Stimulated activated CD4-positive, alpha-beta T cell treated with anti-CD3 and anti-CD28 coated beads, Interleukin-4, amount 100 ng/mL, for 1 hour (primary cell): ENCODE data around the gene TMPRSS13.
"Not testable (repeated sequence)": the region's sequence is repeated elsewhere in the genome, so short reads cannot be mapped to it uniquely, and the experiment has no call there.

ENCODE experiments used
- DNase-seq: peaks from one replicate; pipeline ENCODE4 v3.0.0-alpha.2; 2020

Gene TMPRSS13

GRCh38 chr11:117869604-117870003, 59.6 kb downstream of the TMPRSS13 start:
- no peak for DNase-seq

- no peak for DNase-seq
Measured at GRCh38 chr11:117868815-117869561, 60.2 kb downstream of the TMPRSS13 start.

GRCh38 chr11:117868088-117868487, 61.1 kb downstream of the TMPRSS13 start:
- DNase-seq: no peak

- DNase-seq: no peak
Measured at GRCh38 chr11:117866526-117866925, 62.7 kb downstream of the TMPRSS13 start.

DNA sequence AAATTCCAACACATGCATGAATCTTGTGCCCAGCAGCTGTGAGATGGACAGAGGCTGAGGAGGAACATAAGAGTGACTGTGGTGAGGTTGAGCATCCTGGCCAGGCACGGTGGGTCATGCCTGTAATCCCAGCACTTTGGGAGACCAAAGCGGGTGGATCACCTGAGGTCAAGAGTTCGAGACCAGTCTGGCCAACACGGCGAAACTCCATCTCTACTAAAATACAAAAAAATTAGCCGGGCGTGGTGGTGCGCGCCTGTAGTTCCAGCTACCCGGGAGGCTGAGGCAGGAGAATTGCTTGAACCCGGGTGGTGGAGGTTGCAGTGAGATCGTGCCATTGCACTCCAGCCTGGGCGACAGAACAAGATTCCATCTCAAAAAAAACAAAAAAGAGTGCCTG, 63.7 kb downstream of the TMPRSS13 start:
- not testable (repeated sequence) for DNase-seq

DNA sequence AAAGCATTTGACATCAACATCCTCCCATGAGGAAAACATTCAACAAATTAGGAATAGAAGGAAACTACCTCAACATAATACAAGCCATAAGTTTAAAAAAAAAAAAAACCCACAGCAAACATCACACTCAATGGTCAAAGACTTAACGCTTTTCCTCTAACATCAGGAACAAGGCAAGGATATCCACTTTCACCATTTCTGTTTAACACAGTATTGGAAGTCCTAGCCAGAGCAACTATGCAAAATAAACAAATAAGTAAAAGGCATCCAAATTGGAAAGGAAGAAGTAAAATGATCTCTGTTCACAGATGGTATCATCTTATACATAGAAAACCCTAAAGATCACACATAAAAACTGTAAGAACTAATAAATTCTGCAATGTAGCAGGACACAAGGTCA, 65.8 kb downstream of the TMPRSS13 start:
- DNase-seq: no peak

- no peak for DNase-seq
Measured at GRCh38 chr11:117862753-117863152, 66.4 kb downstream of the TMPRSS13 start.

DNA sequence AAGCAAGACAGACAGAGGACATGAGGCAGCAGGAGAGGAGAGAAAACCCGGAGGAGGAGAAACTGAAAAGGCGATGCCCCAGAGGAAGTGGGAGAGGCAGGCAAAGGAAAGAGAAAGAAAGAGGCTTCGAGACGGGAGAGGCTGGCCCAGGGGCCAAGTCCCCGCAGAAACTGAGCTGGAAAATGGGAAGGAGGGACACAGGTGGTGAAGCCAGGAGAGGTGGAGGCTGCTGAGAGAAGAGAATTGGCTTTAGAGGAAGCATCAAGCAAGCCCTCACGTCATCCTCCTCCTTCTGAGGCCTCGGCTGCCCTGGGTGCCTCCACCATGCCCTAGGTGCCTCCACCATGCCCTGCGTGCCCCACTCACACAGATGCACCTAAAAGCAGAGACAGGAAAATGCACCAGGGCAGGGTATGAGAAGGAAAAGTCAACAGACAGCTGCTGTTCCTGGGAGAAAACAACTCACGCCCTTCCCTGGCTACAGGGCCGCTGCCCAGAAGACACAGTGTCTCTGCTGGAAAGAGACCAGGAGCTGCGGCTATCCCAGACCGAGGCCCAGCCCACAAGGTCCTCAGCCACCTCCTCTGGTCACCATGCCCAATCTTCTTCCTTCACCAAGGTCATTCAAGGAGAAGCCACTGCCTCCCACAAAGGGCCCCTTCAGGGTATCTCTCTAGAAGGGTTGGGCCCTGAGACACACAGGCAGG, 67.0 kb downstream of the TMPRSS13 start:
- no peak for DNase-seq

DNA sequence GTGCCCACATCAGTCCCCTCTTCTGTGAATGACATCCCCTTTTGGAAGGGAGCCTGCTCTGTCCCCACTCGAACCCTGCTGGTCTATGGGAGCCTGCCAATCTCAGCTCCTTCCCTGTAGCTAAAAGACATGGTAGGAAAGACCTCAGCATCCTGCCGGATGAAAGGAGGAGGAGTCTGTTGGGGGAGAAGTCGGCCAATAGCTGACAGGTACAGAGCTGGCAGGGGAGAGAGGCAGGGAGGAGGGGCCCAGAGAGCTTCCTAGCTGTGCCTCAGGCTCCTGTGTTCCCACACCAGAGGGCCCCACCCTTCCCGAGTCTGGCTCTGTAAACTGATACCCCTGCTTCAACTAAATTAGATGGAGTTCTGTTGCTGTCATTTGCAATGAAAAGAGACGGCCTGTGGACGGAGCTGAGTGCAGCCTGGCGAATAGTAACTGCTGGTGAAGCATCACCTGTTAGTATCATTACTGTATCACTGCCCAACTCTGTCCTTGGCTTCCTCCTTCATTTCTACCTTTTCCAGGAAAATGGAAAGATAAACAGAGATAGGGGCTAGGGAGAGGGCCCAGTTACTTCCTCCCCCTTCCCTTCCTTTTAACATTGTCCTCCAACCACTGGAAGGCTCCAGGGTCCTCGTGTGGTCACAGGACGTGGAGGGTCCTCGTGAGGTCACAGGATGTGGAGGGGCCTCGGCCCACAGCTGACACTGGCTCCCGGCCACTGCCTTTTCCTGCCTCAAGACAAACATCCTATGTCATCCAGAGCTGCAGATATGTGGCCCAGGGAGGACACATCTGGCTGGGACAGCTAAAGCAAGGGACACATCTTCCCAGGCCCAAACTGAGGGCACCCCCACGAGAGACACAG, 67.8 kb downstream of the TMPRSS13 start:
- DNase-seq: no peak

- DNase-seq: no peak
Measured at GRCh38 chr11:117860139-117860538, 69.1 kb downstream of the TMPRSS13 start.

DNA sequence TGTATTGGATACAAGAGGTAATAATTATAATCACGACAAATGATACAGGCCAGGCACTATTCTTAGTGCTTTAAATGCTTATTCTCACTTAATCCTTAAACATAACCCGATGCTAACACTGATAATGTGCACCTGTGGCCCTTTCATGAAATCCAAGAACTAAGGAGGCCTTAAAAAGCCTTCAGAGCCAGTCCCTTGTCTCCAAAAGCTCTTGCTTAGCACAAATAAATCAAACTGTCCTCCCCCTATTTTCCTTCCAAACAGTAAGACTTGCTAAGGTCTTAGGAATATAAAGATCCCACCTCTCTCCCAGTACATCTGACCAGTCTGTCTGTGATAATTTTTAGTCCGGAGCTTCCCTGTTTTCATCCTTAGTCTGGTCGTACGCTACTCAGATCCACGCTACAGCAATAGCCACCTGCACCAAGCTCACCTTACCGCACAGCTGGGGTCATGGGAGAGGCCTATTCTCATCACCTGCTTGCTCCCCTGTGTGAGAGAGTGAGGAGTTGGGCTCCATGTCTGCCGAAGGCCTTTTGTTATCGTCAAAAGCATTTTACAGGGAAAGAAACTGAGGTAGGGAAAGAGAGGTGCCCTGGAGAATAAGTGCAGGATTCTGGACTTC, 69.6 kb downstream of the TMPRSS13 start:
- DNase-seq: no peak

DNA sequence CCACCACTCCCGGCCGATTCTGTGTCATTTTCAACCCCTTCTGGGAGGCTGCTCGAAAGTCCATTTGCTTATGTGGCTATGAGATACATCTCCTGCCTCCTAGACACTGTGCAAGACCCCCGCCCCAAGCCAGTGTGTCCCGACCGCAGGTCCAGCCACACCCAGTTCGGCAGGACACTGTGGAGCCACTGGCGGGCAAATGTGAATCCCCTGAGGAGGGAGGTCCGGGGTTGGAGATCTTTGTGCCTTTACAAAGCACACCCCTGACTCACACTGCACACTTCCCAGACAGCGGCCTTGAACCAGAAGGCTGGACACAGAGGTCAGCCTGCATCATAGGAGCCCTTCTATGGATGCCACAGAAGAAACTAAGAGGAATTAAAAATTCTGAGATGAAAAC, 70.1 kb downstream of the TMPRSS13 start:
- no peak for DNase-seq

- no peak for DNase-seq
Measured at GRCh38 chr11:117857734-117858414, 71.3 kb downstream of the TMPRSS13 start.

DNA sequence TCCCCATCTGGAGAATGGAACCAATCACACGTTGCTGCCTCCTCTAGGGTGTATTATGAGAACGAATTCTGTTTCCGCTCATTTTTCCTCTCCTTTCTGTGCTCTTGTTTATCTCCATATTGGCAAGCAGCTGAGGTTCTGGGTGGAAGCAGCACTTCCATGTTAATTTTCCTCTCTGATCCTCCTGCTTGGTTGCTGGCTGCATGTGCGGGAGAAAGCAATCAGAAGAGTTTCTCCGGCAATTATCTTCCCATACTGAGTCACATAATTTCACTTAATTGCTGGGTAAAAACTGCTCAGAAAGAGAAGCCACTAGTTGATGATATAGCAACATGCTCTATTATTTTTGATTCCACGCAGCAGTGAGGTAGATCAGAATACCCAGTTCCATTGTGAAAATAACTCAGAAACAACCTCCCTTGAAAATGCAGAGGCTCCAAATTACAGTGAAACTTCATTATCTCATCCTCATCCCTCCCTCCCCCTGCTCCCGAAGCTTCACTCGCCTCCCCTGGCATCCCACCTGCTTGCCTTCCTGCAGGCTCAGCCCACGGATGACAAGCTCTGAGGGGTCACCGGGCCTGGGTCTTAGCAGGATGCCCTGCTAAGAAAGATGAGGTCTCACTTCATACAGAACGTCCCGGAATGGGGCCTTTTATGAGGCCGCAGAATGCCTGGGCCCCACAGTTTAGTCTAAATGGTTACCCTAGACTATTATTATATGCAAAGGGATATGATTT, 73.1 kb downstream of the TMPRSS13 start:
- DNase-seq: no peak

- DNase-seq: no peak
Measured at GRCh38 chr11:117855186-117855845, 73.9 kb downstream of the TMPRSS13 start.

DNA sequence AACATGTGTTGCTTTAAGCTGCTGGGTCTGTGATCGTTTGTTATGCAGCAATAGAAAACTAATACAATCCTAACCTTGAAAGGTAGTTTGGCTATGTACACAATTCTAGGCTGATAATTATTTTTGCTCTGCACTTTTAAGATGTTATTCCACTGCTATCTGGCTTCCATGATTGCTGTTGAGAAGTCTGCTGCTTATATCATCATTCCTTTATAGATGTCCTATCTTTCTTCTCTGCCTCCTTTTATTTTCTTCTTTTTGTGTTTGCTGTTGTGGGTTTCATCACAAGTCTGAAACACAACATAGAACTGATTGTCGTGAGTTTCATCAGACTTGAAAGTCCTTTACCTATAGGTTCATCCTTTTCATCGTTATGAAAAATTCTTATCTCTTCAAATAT, 76.9 kb downstream of the TMPRSS13 start:
- no peak for DNase-seq

DNA sequence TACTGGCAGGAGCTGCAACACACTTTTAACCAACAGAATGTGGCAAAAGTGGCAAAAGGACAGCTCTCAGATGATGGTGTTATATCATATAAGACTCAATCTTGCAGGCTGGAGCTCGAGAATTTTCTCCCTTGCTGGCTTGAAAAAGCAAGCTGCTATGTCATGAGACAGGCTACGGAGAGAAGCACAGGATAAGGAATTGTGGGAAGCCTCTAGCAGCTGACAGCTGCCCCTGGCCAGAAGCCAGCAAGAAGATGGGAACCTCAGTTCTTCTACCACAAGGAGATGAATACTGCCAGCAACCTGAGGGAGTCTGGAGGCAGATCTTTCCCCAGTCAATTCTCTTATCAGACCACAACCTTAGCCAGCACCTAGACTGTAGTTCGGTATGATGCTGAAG, 77.3 kb downstream of the TMPRSS13 start:
- DNase-seq: no peak

- DNase-seq: no peak
Measured at GRCh38 chr11:117851106-117851505, 78.1 kb downstream of the TMPRSS13 start.
